OCI-LY3 (cell line): ENCODE data around the gene NTNG2.

ENCODE experiments used
- H2AFZ ChIP-seq: fragments of 200-600, 300-600 bp; shearing (Covaris generic); 2 replicates; pipeline ENCODE4 v1.6.0; 2014; ENCODE audit warnings: antibody characterized with exemption, low read depth, low read length
- H3K27ac ChIP-seq: fragments of 200-600, 300-600 bp; sonication (generic); 2 replicates; pipeline ENCODE4 v1.5.1; 2014; ENCODE audit warnings: mild to moderate bottlenecking, low read length, moderate library complexity, mixed read lengths
- H3K27me3 ChIP-seq: fragments of 200-600, 300-600 bp; sonication (generic); 2 replicates; pipeline ENCODE4 v1.6.1; 2014; ENCODE audit warnings: low read depth, low read length, mixed read lengths
- H3K36me3 ChIP-seq: fragments of 200-600, 300-600 bp; sonication (generic); replicated peaks from 2 replicates; pipeline ENCODE3; 2014; ENCODE audit warnings: low read depth, low read length, mixed read lengths
- H3K4me1 ChIP-seq: fragments of 300-600, 200-600 bp; sonication (generic); 2 replicates; pipeline ENCODE4 v1.6.1; 2014; ENCODE audit warnings: low read length, mixed read lengths
- H3K4me2 ChIP-seq: fragments of 200-600, 300-600 bp; sonication (generic); 2 replicates; pipeline ENCODE4 v1.6.1; 2014; ENCODE audit warnings: low read length, mixed read lengths
- H3K4me3 ChIP-seq: fragments of 300-600, 200-600 bp; sonication (generic); 2 replicates; pipeline ENCODE4 v1.5.1; 2014; ENCODE audit warnings: antibody characterized with exemption, mild to moderate bottlenecking, low read length, moderate library complexity
- H3K79me2 ChIP-seq: fragments of 300-600, 200-600 bp; shearing (Covaris generic); 2 replicates; pipeline ENCODE4 v1.6.1; 2014; ENCODE audit warnings: mild to moderate bottlenecking, low read length, mixed read lengths
- H3K9ac ChIP-seq: fragments of 300-600, 200-600 bp; shearing (Covaris generic); 2 replicates; pipeline ENCODE4 v1.6.0; 2014; ENCODE audit warnings: mild to moderate bottlenecking, low read length, moderate library complexity
- H3K9me3 ChIP-seq: fragments of 200-600, 300-600 bp; shearing (Covaris generic); 2 replicates; pipeline ENCODE4 v1.6.1; 2014; ENCODE audit warnings: low read length, mixed read lengths; ENCODE audit not compliant: insufficient read depth
- H4K20me1 ChIP-seq: fragments of 200-600, 300-600 bp; sonication (generic); 2 replicates; pipeline ENCODE4 v1.6.1; 2016; ENCODE audit warnings: low read length, mixed read lengths; ENCODE audit not compliant: insufficient read depth
- EZH2phosphoT487 ChIP-seq: fragments of 200-600 bp; shearing (Covaris generic); IDR thresholded peaks from 2 replicates; pipeline ENCODE4 v1.6.1; 2018; ENCODE audit warnings: antibody characterized with exemption, mixed run types, low read depth
- TF ChIP-seq, protein P1 (sequence below): fragments of 200-600, 300-600 bp; sonication (generic); IDR thresholded peaks from 2 replicates; pipeline ENCODE4 v1.5.1; 2014; ENCODE audit warnings: antibody characterized with exemption, low read length, low read depth

NTNG2 gene

GRCh38 chr9:132244582-132245455 is 83.0 kb downstream of the NTNG2 start:
- no peak overlapping the region for H3K9ac ChIP-seq
- TF ChIP-seq EZH2phosphoT487 = no peak
- TF ChIP-seq, protein P1, sequence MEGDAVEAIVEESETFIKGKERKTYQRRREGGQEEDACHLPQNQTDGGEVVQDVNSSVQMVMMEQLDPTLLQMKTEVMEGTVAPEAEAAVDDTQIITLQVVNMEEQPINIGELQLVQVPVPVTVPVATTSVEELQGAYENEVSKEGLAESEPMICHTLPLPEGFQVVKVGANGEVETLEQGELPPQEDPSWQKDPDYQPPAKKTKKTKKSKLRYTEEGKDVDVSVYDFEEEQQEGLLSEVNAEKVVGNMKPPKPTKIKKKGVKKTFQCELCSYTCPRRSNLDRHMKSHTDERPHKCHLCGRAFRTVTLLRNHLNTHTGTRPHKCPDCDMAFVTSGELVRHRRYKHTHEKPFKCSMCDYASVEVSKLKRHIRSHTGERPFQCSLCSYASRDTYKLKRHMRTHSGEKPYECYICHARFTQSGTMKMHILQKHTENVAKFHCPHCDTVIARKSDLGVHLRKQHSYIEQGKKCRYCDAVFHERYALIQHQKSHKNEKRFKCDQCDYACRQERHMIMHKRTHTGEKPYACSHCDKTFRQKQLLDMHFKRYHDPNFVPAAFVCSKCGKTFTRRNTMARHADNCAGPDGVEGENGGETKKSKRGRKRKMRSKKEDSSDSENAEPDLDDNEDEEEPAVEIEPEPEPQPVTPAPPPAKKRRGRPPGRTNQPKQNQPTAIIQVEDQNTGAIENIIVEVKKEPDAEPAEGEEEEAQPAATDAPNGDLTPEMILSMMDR = no peak

DNA sequence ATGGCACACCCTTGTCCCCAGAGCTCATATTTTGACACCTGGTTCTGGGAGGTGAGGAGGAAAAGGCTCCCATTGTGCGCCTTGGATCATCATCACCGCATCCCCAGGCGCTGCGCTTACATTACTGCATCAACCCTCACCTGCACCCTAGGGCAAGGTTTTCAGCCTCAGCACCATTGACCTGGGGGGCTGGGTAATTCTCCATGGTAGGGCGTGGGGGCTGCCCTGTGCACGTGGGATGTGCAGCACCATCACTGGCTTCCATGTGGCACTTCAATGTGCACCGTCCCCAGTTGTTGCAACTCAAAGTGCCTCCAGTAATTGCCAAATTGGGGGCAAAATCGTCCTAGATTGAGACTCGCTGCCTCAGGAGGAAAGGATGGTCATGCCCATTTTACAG is 83.6 kb downstream of the NTNG2 start:
- Histone ChIP-seq H3K27ac (no peak overlapping the region), H2AFZ (no peak overlapping the region), H3K36me3 (no peaks in the 10 kb centered on the region), H3K4me2 (no peak overlapping the region), H3K27me3 (peaks cover 28% of the 10 kb centered on the region), H3K4me3 (no peak overlapping the region), H3K9ac (no peak overlapping the region), H3K79me2 (no peaks in the 10 kb centered on the region), H4K20me1 (0 out of 2 replicates have a peak, but pooled peaks cover under 1% of the 10 kb centered on the region), H3K9me3 (no peaks in the 10 kb centered on the region), H3K4me1 (peaks cover 7% of the 10 kb centered on the region; the same call in 1 of the 2 replicates)
- TF ChIP-seq EZH2phosphoT487 = no peak
- TF ChIP-seq, protein P1 = no peak

More at GRCh38 chr9:132244582-132245455, 83.0 kb downstream of the NTNG2 start:
- Histone ChIP-seq H3K4me1 (peaks cover 7% of the 10 kb centered on the region; the same call in 1 of the 2 replicates), H3K4me2 (no peak overlapping the region), H3K27ac (no peak overlapping the region), H3K9me3 (no peaks in the 10 kb centered on the region), H3K4me3 (no peak overlapping the region), H3K36me3 (no peaks in the 10 kb centered on the region), H3K27me3 (peaks cover 28% of the 10 kb centered on the region), H2AFZ (no peak overlapping the region), H3K79me2 (no peaks in the 10 kb centered on the region), H4K20me1 (0 out of 2 replicates have a peak, but pooled peaks cover 3% of the 10 kb centered on the region)

- H3K4me2 ChIP-seq = no peak overlapping the region
- H3K79me2 ChIP-seq = no peaks in the 10 kb centered on the region
- TF ChIP-seq, protein P1 = no peak
- TF ChIP-seq EZH2phosphoT487 = no peak
- H3K9ac ChIP-seq = no peak overlapping the region
- H3K4me3 ChIP-seq = no peak overlapping the region
- no peak overlapping the region for H3K27ac ChIP-seq
- no peaks in the 10 kb centered on the region for H4K20me1 ChIP-seq
- peaks cover 21% of the 10 kb centered on the region for H3K27me3 ChIP-seq
- no peak overlapping the region for H2AFZ ChIP-seq
- no peaks in the 10 kb centered on the region for H3K36me3 ChIP-seq
- peaks cover 1% of the 10 kb centered on the region; the same call in 1 of the 2 replicates for H3K4me1 ChIP-seq
- no peaks in the 10 kb centered on the region for H3K9me3 ChIP-seq
Measured at GRCh38 chr9:132247942-132248341, 86.1 kb downstream of the NTNG2 start.

DNA sequence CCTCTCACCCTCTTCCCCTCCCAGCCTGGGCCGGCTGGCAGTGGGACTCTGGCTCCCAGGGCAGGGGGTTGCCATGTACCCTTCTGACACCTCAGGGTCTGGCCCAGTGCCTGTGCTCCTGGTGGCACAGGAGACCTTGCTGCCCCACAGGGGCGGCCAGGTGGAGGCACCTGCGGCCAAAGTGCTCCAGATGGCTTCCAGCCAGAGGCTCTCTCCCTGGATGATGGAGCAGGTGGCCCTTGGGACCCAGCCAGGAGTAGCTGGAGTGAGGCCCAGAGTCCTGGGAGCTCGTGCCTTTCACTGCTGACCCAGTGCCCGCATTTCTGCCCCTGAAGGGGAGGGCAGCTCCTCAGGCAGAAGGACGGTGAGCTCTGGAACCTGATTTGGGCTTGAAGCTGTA is 87.3 kb downstream of the NTNG2 start:
- Histone ChIP-seq H4K20me1 (no peaks in the 10 kb centered on the region), H3K9me3 (no peaks in the 10 kb centered on the region), H3K4me1 (no peaks in the 10 kb centered on the region), H3K9ac (no peak overlapping the region), H2AFZ (no peak overlapping the region), H3K4me3 (no peak overlapping the region), H3K4me2 (no peak overlapping the region), H3K27ac (no peak overlapping the region), H3K36me3 (no peaks in the 10 kb centered on the region), H3K79me2 (no peaks in the 10 kb centered on the region), H3K27me3 (peaks cover 17% of the 10 kb centered on the region)
- no peak for TF ChIP-seq EZH2phosphoT487
- TF ChIP-seq, protein P1 = no peak
